IPS-NIHi11 (cell line): Measurements from ENCODE around the gene NFATC1.

Experiments
- DNase-seq: peaks from one replicate; pipeline ENCODE4 v3.0.0; 2012; ENCODE audit warnings: mixed read lengths, low spot score

Gene NFATC1

DNA sequence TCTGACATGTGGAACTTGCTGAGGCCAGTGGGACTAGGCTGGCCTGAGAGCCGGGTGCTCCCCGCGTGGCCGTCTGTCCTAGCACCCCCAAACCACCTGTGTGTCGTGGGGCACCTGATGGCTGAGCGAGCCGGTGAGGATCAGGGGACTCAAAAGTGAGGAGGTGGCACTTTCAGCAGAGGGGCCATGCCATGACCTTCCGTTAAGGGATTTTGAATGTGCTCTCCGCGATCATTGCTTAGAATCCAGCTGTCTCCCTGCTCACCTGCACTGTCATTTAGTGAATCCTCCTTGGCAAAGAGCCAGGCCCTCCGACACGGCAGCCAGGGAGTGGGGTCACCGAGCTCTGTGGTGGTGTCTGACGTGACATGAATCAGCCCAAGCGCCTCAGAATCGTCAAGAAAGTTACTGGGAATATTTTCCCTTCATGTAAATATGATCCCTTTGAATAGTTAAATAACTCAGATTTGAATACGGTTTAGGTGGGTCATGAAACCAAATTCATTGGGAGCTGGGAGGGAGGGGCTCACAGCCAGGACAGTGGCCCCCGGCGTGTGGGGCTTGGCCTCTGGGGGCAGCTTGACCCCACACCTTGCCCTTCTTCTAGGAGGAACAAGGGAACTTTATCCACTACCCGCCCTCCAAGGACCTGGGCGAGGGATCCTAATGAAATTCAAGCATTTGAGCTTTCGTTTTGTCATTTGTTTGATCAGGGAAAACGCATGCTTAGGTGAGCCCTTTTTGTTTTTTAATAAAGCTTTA, 9.5 kb downstream of the NFATC1 start:
- no peak for DNase-seq

DNA sequence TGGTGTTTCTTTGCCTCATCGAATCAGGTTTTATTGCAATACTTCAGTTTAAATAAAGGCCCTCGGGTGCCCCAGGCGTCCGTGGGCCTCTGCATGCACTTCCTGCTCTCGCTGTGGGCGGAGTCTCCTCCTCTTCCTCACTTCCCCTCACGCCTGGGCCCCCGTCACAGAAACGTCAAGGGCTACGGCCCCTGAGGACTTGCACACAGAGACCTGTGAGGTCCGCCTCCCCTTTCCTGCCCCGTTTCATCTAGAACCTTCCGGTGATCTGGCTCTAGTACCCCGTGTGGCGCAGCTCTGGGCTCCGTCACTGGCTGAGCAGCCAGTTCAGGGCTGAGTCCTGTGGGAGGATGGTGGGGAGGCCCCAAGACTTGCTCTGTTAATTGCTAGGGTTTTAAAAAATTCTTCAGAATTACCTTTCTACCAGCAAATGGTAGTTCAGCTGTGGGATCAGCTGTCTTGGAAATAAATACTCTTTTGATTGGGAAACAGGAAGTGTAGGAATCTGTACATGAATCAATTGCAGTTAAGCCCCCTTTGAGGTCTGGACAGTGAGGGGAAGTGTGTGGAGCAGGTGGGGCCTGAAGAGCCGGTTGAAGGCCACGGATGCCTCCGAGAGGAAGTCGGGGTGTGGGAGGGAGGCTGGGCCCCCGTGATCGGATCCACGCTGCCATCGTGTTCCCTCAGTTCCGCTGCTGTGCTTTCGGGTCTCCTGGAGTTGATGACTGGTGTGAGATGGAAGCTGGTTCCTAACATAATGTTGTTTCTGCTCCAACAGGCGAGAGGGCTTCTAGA, 10.2 kb downstream of the NFATC1 start:
- no peak for DNase-seq

DNA sequence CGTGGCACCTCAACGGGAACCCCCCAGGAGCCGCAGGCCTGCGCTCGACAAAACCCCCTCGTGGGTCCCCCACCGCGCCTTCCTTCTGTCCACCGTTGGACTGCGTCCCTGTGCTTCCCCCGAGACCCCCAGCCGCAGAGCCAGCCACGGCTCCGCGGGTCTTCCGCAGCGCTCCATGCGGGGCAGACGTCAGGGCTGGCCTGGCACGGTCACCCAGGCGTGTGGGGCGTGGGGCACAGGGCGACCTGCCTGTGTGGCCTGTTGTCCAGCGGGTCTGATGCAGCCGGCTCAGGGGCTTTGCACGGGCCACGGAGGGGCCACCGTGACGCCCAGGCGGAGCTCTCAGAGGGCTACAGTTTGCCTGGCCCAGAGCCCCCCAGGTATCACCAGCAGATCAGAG, 11.0 kb downstream of the NFATC1 start:
- DNase-seq = no peak

DNA sequence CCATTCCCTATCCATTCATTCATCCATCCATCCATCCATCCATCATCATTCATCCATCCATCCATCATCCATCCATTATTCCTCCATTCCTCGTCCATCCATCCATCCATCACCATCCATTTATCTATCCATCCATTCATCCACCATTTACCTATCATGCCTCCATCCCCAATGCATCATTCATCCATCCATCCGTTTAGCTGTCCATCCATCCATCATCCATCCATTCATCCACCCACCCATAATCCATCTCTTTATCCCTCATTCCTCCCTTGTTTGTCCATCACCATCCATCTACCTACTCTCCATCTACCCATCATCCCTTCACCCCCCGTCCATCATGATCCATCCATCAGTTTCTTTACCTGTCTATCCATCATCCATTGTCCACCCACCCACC, 13.6 kb downstream of the NFATC1 start:
- no peak for DNase-seq

DNA sequence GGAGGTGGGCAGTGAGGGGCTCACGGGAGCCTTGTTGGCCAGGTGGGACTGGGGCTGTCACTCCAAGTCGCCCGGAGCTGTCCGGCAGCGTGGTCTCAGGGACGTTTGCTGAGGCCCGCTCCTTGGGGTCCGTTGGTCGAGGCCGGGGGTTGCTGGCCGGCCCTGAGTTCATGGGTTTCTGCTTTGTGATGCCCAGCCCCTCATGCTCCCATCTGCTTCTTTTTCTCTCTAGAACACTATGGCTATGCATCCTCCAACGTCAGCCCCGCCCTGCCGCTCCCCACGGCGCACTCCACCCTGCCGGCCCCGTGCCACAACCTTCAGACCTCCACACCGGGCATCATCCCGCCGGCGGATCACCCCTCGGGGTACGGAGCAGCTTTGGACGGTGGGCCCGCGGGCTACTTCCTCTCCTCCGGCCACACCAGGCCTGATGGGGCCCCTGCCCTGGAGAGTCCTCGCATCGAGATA, 14.5 kb downstream of the NFATC1 start:
- no peak for DNase-seq

DNA sequence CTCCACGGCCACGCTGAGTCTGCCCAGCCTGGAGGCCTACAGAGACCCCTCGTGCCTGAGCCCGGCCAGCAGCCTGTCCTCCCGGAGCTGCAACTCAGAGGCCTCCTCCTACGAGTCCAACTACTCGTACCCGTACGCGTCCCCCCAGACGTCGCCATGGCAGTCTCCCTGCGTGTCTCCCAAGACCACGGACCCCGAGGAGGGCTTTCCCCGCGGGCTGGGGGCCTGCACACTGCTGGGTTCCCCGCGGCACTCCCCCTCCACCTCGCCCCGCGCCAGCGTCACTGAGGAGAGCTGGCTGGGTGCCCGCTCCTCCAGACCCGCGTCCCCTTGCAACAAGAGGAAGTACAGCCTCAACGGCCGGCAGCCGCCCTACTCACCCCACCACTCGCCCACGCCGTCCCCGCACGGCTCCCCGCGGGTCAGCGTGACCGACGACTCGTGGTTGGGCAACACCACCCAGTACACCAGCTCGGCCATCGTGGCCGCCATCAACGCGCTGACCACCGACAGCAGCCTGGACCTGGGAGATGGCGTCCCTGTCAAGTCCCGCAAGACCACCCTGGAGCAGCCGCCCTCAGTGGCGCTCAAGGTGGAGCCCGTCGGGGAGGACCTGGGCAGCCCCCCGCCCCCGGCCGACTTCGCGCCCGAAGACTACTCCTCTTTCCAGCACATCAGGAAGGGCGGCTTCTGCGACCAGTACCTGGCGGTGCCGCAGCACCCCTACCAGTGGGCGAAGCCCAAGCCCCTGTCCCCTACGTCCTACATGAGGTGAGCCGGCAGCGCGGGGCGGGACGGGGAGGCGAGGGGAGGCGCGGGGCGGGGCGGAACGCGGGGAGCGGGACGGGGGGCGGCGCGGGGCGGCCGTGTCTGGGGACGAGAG, 15.2 kb downstream of the NFATC1 start:
- DNase-seq = no peak

DNA sequence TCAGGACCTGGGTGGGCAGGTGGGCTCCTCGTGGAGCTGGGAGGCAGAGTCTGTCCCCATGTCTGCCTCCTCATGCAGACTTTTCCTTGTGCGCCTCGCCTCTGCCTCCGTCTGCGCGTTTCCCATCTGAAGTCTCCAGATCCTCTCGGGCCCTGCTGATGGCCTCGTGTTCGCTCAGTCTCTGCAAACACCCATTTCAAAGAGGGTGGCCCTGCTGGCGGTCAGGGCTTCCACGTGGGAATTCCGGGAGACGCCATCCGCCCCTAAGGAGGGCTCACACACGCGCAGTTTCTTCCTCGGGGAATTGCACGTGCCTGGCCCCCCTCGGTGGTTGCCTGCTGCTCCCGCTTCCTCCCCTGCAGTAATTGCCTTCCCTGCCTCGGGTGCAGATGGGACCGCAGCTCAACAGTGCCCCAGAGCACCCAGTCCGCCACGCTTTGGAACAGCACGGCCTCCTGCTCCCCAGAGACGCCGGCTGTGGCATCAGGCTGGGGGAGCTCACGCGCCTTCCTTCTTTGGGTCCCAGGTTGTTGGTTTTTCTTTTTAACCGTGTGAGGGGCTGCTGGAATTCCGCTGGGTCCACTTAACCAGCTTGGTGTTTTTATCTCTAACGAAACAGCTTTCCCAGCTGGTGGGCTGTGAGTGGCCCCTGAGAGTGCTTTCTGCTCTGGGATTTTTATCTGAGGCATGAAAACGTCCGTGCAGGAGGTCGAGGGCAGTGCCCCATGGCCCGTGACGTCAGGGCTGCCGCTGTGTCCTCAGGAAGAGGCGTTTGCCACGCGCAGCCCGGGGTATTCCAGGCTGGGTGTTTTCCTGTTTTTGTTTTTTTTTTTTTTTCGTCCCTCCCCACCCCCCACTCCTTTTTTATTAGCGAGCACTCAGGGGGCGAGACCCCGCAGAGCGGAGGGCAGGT, 16.1 kb downstream of the NFATC1 start:
- no peak for DNase-seq

DNA sequence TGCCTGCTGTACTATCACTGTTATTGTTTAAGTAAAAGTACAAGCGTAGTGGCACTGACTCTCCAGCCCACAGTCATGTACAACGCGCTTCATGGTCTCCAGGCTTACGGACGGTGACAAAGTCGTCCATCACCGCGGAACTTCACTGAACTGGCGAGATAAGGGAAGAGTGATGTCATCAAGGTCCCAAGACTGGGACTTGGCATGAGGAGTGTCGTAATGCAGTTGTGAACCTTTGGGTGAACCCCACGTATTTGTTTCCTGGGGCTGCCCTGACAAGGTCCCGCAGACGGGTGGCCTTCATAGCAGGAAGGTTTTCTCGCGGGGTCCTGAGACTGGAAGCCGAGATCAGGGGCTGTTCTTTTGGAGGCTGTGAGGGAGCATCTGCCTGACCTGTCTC, 17.3 kb downstream of the NFATC1 start:
- no peak for DNase-seq

DNA sequence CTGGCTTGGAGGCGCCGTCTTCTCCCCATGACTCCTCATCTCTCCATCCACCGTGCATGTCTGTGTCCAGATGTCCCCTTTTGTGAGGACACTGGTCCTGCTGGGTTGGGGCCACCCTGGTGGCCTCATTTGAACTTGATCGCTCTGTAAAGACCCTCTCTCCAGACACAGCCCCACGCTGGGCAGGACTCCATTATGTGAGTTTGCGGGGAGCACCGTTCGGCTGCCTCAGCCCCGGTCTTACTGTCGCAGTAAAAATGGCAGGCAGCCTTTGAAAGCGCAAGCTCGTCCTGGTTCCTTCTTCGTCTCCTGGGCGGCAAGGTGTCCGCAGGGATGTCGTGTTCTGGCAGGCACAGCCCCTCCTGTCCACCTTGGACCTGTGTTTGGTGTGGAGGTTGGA, 17.7 kb downstream of the NFATC1 start:
- no peak for DNase-seq

DNA sequence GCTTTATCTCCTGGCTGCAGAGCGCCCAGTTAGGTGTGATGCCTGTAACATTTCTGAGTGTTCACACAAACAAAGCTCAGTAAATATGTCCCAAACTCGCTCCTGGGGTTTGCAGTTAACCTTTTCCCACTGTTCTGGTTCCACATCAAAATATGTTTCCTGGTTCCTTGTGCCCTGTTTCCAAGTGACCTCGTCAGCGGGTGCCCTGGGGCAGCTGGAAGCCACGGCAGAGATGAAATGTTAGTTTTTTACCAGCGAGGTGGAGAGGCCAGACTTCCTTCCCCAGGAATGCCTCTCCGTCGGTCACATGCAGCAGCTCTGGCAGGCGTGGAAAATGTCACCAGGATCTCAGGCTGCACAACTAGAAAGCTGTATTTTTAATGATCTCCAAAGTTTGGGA, 18.2 kb downstream of the NFATC1 start:
- no peak for DNase-seq

DNA sequence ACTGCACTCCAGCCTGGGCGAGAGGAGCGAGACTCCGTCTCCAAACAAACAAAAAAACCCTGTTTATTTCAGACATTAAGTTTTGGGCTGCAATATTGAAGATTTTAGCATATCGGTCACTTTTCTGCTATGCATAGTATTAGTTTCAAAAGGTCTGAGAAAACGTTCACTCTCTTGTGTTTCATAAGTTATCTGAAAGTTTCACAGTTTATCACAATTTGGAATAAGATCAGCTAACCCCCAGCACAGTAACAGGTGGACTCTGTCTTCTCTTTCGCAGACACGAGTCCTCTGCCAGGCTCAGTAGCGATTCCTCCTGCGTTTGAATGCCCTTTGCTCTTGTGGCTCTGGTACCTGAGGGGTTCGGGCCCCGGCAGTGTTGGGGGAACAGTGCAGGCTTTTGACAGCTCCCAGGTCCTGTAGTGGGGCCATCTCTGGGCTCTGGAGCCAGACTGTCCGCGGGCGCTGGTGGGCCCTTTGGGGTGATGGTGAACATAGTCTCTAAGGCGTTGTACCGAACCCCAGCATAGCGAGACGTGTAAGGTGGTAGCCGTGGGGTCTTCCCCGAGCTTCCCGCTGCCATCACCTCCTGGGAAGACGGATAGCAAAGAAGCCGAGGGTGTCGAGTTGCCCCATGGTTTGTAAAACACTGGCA, 20.4 kb downstream of the NFATC1 start:
- DNase-seq = no peak

DNA sequence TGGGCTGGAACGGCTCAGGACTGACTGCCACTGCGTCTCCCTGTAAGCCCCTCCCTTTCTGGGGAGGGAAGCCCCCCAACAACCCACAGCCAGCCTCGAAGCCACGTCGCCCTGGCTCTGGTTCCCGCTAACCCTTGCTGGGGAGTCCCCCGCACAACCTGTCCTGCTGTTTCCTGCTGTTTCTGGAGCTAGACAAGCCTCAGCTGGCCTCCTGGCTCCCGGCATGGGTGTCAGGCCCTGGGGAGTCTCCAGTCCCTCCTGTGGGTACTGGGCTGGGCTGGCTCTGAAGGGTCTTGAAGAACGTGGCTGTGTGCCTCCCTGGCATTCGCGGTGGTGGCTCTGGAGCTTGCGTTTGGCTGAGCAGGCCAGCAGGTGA, 20.9 kb downstream of the NFATC1 start:
- DNase-seq = no peak

DNA sequence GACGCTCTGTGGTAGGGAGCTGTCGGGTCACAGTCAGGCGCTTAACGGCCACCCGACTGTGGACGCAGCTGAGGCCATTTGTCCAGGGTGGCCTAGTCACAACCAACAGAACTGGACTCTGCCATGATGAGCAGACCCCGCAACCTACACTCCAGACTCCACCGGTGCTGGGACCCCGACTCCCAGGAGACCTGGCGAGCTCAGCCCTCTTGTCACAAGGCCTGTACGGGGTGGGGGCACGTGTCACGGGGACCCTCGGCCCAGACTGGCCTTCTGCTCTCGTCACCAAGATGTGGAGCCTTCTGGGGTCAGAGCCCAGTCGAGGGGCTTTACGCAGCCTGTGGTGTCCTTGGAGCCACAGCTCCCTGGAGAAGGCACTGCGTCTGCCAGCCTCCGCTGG, 22.5 kb downstream of the NFATC1 start:
- no peak for DNase-seq

DNA sequence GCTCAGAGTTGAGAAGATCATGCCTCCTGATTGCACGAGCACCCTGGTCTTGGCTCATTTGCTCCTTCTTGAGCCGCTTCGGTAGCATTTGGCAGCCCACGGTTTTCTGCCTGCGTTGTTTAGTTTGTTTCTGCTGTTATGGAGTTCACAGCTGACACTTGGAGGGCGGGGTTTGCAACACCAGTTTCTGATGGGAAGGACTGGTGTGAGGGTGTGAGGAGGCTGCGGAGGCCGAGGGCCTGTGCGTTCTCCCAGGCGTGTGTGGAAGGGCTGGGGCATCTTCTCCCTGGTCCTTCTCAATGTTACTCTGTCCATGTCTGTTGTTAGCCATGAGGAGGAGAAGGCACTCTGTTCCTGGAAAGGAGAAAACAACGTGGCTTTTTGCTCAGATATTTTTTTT, 22.9 kb downstream of the NFATC1 start:
- no peak for DNase-seq

DNA sequence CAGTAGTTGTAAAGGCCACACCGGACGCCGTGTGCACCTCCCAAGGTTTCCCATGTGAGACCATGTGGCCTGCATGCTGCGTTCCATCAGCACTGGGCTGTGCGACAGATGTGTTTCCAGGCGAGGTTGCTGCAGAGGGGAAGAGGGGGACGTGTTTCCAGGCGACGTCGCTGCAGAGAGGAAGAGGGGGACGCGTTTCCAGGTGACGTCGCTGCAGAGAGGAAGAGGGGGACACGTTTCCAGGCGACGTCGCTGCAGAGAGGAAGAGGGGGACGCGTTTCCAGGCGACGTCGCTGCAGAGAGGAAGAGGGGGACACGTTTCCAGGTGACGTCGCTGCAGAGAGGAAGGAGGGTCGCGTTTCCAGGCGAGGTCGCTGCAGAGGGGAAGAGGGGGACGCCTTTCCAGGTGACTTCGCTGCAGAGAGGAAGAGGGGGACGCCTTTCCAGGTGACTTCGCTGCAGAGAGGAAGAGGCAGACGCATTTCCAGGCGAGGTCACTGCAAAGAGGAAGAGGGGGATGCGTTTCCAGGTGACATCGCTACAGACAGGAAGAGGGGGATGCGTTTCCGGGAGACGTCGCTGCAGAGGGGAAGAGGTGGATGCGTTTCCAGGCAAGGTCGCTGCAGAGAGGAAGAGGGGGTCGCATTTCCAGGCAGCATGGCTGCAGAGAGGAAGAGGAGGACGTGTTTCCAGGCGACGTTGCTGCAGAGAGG, 24.5 kb downstream of the NFATC1 start:
- no peak for DNase-seq

DNA sequence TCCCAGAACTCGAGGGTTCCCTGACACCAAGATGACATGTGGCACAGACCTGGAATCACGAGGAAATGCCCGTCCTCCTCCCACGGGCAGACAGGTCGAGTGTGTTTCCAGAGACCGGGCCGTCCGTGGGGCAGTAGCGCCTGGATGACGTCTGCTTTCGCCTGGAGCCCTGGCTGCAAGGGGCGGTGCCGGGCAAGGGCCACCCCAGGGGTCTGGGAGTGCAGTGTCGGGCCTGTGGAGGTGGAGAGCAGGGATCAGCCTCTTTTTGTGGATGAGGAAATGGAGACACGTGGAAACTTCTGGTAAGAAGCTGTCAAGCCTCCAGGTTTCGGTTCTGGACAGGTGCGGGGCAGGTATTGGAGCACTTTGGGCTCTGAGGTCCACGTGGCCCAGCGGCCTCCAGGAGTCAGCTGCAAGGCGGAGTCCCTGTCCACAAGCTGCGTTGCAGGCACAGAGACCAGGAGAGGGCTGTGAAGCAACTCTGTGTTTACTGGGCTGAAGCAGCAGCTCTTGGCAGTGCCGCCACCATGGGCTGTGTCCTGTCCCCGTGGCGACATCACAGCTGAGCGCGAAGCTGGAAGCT, 25.6 kb downstream of the NFATC1 start:
- DNase-seq = no peak

DNA sequence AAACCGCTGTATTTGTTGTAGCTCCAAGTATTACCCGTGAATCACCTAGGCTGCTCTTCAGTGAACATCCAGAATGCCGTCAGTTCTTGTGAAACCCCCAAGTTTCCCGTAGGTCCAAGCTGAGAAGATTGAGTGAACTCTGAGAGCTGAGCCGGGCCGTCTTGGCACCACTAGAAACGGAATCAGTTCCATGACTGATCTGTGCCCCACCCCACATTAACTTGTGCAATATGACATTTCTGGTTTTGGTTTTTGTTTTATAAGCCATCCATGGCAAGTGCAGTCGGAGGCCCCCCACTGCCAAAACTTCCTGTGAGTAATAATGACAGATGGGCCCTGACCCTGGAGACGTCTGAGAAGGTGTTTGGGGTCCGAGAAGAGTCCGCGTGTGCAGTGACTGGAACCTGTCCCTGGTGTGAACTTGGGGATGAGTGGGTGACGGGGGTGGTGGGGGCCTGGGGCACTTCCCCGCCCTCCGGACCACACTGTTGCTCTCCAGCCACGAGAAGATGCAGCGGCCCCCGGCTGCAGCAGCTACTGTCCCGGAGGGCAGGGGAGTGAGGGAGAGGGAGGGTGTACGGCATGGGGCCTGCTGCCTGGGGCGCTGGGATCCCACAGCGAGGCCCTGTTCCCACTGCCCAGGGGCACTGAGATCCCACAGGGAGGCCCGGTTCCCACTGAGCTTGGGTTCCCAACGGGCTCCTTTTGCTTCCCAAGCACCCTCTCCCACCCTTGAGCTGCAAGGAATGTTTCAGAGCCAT, 26.5 kb downstream of the NFATC1 start:
- DNase-seq = no peak

DNA sequence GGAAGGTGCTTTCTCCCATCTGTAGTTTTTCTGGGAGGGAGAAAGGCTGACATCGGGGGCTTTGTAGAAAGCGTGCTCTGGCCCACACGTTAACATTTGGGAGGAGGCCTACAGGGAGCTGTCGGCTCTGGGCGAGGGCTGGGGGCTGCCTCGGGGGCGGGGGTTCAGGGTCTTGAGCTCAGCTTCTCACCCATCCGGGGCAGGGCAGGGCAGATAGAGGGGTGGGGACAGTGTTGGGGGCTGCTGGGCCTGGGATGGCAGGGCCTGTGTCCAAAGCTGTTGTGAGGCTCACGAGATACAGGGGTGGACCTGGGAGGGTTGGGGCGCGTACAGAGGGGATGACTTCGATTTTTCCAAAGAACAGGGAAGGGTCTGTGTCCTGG, 27.0 kb downstream of the NFATC1 start:
- no peak for DNase-seq
